GM23338 (cell line): Measurements from ENCODE around the gene CLSTN2. TPM values are rescaled to one million over a fixed set of nuclear protein-coding genes. Genes with fewer than 3 reads are reported as not detected.

ENCODE experiments used
- ATAC-seq: fragments of 200-7000 bp; cut with Tn5 transposase; 3 replicates; pipeline ENCODE4 v1.9.1; 2020
- DNase-seq: peaks from one replicate; pipeline ENCODE4 v3.0.0-alpha.2; 2015; ENCODE audit warnings: low spot score
- H2AFZ ChIP-seq: fragments of 200-600 bp; sonication (generic); 2 replicates; pipeline ENCODE4 v1.8.0; 2016; ENCODE audit warnings: antibody characterized with exemption, mild to moderate bottlenecking, moderate library complexity
- H3F3A ChIP-seq: fragments of 200-600 bp; sonication (generic); replicated peaks from 2 replicates; pipeline ENCODE4 v1.8.0; 2017; ENCODE audit warnings: antibody characterized with exemption, mixed run types, low read depth
- H3K27ac ChIP-seq: fragments of 200-600 bp; sonication (generic); 2 replicates; pipeline ENCODE4 v1.6.1; 2016; ENCODE audit warnings: low read depth
- H3K27me3 ChIP-seq: fragments of 200-600 bp; sonication (generic); 2 replicates; pipeline ENCODE4 v1.8.0; 2016; ENCODE audit warnings: mild to moderate bottlenecking, mixed run types, moderate library complexity; ENCODE audit not compliant: insufficient read depth
- H3K36me3 ChIP-seq: fragments of 200-600 bp; sonication (generic); 2 replicates; pipeline ENCODE4 v1.8.0; 2016; ENCODE audit warnings: mild to moderate bottlenecking; ENCODE audit not compliant: insufficient read depth
- H3K4me1 ChIP-seq: fragments of 200-600 bp; sonication (generic); 2 replicates; pipeline ENCODE4 v1.8.0; 2016; ENCODE audit warnings: mild to moderate bottlenecking, moderate library complexity; ENCODE audit not compliant: insufficient read depth
- H3K4me2 ChIP-seq: fragments of 200-600 bp; sonication (generic); 2 replicates; pipeline ENCODE4 v1.7.1; 2017; ENCODE audit warnings: mixed run types
- H3K4me3 ChIP-seq: fragments of 200-600 bp; sonication (generic); 2 replicates; pipeline ENCODE4 v1.6.1; 2016; ENCODE audit warnings: mixed run types
- H3K79me2 ChIP-seq: fragments of 200-600 bp; sonication (generic); replicated peaks from 2 replicates; pipeline ENCODE4 v1.8.0; 2017; ENCODE audit warnings: mild to moderate bottlenecking; ENCODE audit not compliant: insufficient read depth
- H3K9me2 ChIP-seq: fragments of 200-600 bp; sonication (generic); 2 replicates; pipeline ENCODE4 v1.8.0; 2017; ENCODE audit not compliant: insufficient read depth
- H4K20me1 ChIP-seq: fragments of 200-600 bp; sonication (generic); replicated peaks from 2 replicates; pipeline ENCODE4 v1.8.0; 2017; ENCODE audit warnings: mild to moderate bottlenecking; ENCODE audit not compliant: insufficient read depth
- H3K27ac Mint-ChIP-seq: 2 replicates; pipeline ENCODE4 v1.8.0; 2020; ENCODE audit warnings: inconsistent platforms, mild to moderate bottlenecking, moderate library complexity, mixed read lengths
- H3K27me3 Mint-ChIP-seq: 3 replicates; pipeline ENCODE4 v1.8.0; 2022; ENCODE audit warnings: low read depth, mild to moderate bottlenecking, moderate library complexity, mixed read lengths, inconsistent platforms; ENCODE audit not compliant: insufficient read depth, poor library complexity
- H3K36me3 Mint-ChIP-seq: 3 replicates; pipeline ENCODE4 v1.8.0; 2021; ENCODE audit warnings: low read depth, mild to moderate bottlenecking, inconsistent platforms, moderate library complexity, mixed read lengths
- H3K4me1 Mint-ChIP-seq: 3 replicates; pipeline ENCODE4 v1.8.0; 2020; ENCODE audit warnings: mild to moderate bottlenecking, inconsistent platforms, mixed read lengths
- H3K4me3 Mint-ChIP-seq: 3 replicates; pipeline ENCODE4 v1.8.0; 2021; ENCODE audit warnings: moderate library complexity, mild to moderate bottlenecking, inconsistent platforms, mixed read lengths
- H3K9me3 Mint-ChIP-seq: 3 replicates; pipeline ENCODE4 v1.8.0; 2020; ENCODE audit warnings: moderate library complexity, mild to moderate bottlenecking, inconsistent platforms, mixed read lengths
- CREB1 ChIP-seq: fragments of 250-450 bp; sonication (Bioruptor Pico); IDR thresholded peaks from 2 replicates; pipeline ENCODE4 v1.5.0; 2020; ENCODE audit warnings: low read depth, mild to moderate bottlenecking, moderate library complexity
- CTCF ChIP-seq, 2 experiments: fragments of 200-600 bp in 1 of 2; sonication (generic) in 1 of 2; conservative IDR thresholded peaks; 2 replicates each; pipeline versions ENCODE4 v1.5.1 to v1.6.1; 2016 to 2017; ENCODE audit warnings: antibody characterized with exemption in 2 of 2, low read depth in 2 of 2, mild to moderate bottlenecking in 2 of 2, moderate library complexity in 1 of 2
- ETS1 ChIP-seq: IDR thresholded peaks from 2 replicates; pipeline ENCODE4 v1.6.1; 2016; ENCODE audit warnings: antibody characterized with exemption
- EZH2phosphoT487 ChIP-seq: fragments of 200-600 bp; sonication (generic); IDR thresholded peaks from one replicate; pipeline ENCODE4 v1.8.1; 2018; ENCODE audit warnings: antibody characterized with exemption; ENCODE audit not compliant: unreplicated experiment
- STAT1 ChIP-seq: IDR thresholded peaks from one replicate; pipeline ENCODE4 v1.6.1; 2016; ENCODE audit warnings: antibody characterized with exemption; ENCODE audit not compliant: unreplicated experiment
- ZNF331 ChIP-seq: fragments of 250-450 bp; sonication (Bioruptor Pico); IDR thresholded peaks from 2 replicates; pipeline ENCODE4 v1.5.0; 2020; ENCODE audit warnings: low read depth, mild to moderate bottlenecking, moderate library complexity
- polyA plus RNA-seq: library from polyadenylated mRNA; unstranded; fragments of >200 nt; fragmentation: Nextera tagmentation; extraction: Ambion mirVana; gene quantifications from 2 replicates; pipeline ENCODE4 v1.2.1, GENCODE V29; 2016
- total RNA-seq: library from RNA; depleted of rRNA; stranded (reverse); fragments of >200 nt; shearing (Covaris generic); gene quantifications from 2 replicates; pipeline ENCODE4 v1.2.3, GENCODE V29; 2014

CLSTN2 gene
- total and polyA plus RNA-seq, 2 experiments from 2014 or later: 0.11 to 0.83 TPM

DNA sequence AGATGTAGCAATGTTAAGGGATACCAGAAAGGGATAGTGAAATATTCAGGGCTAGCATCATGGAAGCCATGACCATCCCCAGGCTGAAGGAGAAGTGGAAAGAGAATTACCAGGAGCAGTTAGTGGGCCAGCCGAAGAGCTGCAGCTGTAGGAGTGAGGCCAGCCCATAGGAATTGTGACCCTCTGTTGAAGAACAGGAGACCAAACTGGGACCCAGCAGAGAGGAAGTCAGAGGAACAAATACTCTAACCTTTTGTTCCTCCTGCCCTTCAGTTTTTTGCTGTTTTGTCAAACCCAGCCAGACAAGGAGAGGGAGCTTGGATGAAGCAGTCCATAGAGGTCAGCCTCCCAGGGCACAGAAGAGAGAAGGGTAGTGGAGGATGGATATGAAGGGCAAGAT is 115.4 kb downstream of the CLSTN2 start:
- no peaks in the 10 kb centered on the region for H3K4me1 ChIP-seq
- no peak overlapping the region for H3K27ac Mint-ChIP-seq

GRCh38 chr3:140051019-140051957 is 116.3 kb downstream of the CLSTN2 start:
- no peaks in the 10 kb centered on the region for H3K4me1 ChIP-seq
- H3K79me2 ChIP-seq: no peaks in the 10 kb centered on the region
- no peaks in the 10 kb centered on the region for H3F3A ChIP-seq
- no peak overlapping the region for H3K4me3 ChIP-seq
- peaks cover 3% of the 10 kb centered on the region; the same call in 2 of the 3 replicates for H3K4me1 Mint-ChIP-seq
- peaks cover 4% of the 10 kb centered on the region for H3K27me3 Mint-ChIP-seq
- no peaks in the 10 kb centered on the region for H3K36me3 ChIP-seq
- ATAC-seq: peak; percentile 91
- peak; percentile 60 for DNase-seq
- H3K4me2 ChIP-seq: no peak overlapping the region
- no peak overlapping the region for H3K4me3 Mint-ChIP-seq
- H3K27ac Mint-ChIP-seq: no peak overlapping the region
- H3K27ac ChIP-seq: no peak overlapping the region
- no peaks in the 10 kb centered on the region for H4K20me1 ChIP-seq
- H3K27me3 ChIP-seq: no peaks in the 10 kb centered on the region
- H2AFZ ChIP-seq: peak overlapping the region; percentile 72
- H3K36me3 Mint-ChIP-seq: no peaks in the 10 kb centered on the region
- H3K9me3 Mint-ChIP-seq: no peaks in the 10 kb centered on the region
- no peak for TF ChIP-seq STAT1
- peak; percentile 61 to 82 for TF ChIP-seq CTCF (conservative IDR thresholded peaks at IDR 0.05; ENCODE audit: low read depth in 2 of 2)
- peaks cover 4% of the 10 kb centered on the region; the same call in 1 of the 2 replicates for H3K9me2 ChIP-seq

More for the DNA sequence above, 115.4 kb downstream of the CLSTN2 start:
- H3K27me3 ChIP-seq: no peaks in the 10 kb centered on the region
- H3K9me2 ChIP-seq: 0 out of 2 replicates have a peak, but pooled peaks cover 4% of the 10 kb centered on the region
- H3K36me3 ChIP-seq: no peaks in the 10 kb centered on the region
- no peak overlapping the region for H3K4me2 ChIP-seq
- no peak overlapping the region for H3K4me3 Mint-ChIP-seq
- TF ChIP-seq CREB1 (CRISPR knock-in tag) (no peak), ZNF331 (CRISPR knock-in tag) (no peak), STAT1 (no peak), ETS1 (no peak), EZH2phosphoT487 (no peak), CTCF (conservative IDR thresholded peaks at IDR 0.05; ENCODE audit: low read depth in 2 of 2) (no peak)
- H2AFZ ChIP-seq: peak overlapping the region; percentile 72; the same call in 1 of the 2 replicates
- no peaks in the 10 kb centered on the region for H3K27me3 Mint-ChIP-seq
- no peaks in the 10 kb centered on the region for H3K79me2 ChIP-seq
- H3K36me3 Mint-ChIP-seq: no peaks in the 10 kb centered on the region
- peaks cover 3% of the 10 kb centered on the region; the same call in 2 of the 3 replicates for H3K4me1 Mint-ChIP-seq
- H3K27ac ChIP-seq: no peak overlapping the region
- H3K9me3 Mint-ChIP-seq: no peaks in the 10 kb centered on the region
- no peak overlapping the region for H3K4me3 ChIP-seq
- ATAC-seq (no peak), DNase-seq (no peak)
- no peaks in the 10 kb centered on the region for H3F3A ChIP-seq
- no peaks in the 10 kb centered on the region for H4K20me1 ChIP-seq
